Lower leg skin (tissue), 4 donors: Measurements from ENCODE around the gene PHEX. TPM values are rescaled to one million over a fixed set of nuclear protein-coding genes. Genes with fewer than 3 reads are reported as not detected.

ENCODE experiments used
- DNase-seq, 2 donors: peaks; one replicate each; pipeline ENCODE4 v3.0.0-alpha.2; 2019; ENCODE audit warnings: low spot score in 2 of 2
- H3K4me3 ChIP-seq: fragments of 200-600 bp; sonication (generic); 2 replicates; pipeline ENCODE4 v1.5.1; 2017; ENCODE audit warnings: mild to moderate bottlenecking, low read depth; ENCODE audit not compliant: poor library complexity, severe bottlenecking
- POLR2A ChIP-seq, 2 donors: fragments of 450-650 bp; IDR thresholded peaks; one replicate each; pipeline ENCODE4 v1.6.1; 2016 to 2017; ENCODE audit warnings: antibody characterized with exemption in 2 of 2, mild to moderate bottlenecking in 1 of 2, moderate library complexity in 1 of 2
- WGBS, 2 donors: methylation state at CpG; one replicate each; pipeline ENCODE4 v1.1.5; 2018; 5-methylcytosine and 5-hydroxymethylcytosine counted together
- intact Hi-C: fragments of 100-400 bp; cut with DNase I; formaldehyde crosslinking; loops from one replicate; pipeline ENCODE4 v1.15.0; 2023; ENCODE audit warnings: low total_unique reads
- total RNA-seq, 4 donors: library from RNA; depleted of rRNA; stranded (reverse); fragments of >200 nt; gene quantifications; one replicate each; pipeline ENCODE4 v1.1.0, GENCODE V29; 2016
- TF ChIP-seq, protein P1 (sequence below), 3 donors: fragments of 450-650 bp; IDR thresholded peaks; one replicate each; pipeline ENCODE4 v1.5.1; 2016; ENCODE audit warnings: antibody characterized with exemption in 3 of 3, mild to moderate bottlenecking in 3 of 3, moderate library complexity in 2 of 3

The PHEX gene
- total RNA-seq, 4 donors from 2014 or later: 0.08 to 1.6 (median 0.10) TPM; not detected in 1

GRCh38 chrX:22248401-22248800 lies 216.3 kb downstream of the PHEX start:
- no peak overlapping the region for H3K4me3 ChIP-seq
- WGBS, 2 donors: 52 to 69% methylated on average over 3 of the region's 3 CpGs
- TF ChIP-seq POLR2A (IDR thresholded peaks at IDR 0.05): no peak
- TF ChIP-seq, protein P1, sequence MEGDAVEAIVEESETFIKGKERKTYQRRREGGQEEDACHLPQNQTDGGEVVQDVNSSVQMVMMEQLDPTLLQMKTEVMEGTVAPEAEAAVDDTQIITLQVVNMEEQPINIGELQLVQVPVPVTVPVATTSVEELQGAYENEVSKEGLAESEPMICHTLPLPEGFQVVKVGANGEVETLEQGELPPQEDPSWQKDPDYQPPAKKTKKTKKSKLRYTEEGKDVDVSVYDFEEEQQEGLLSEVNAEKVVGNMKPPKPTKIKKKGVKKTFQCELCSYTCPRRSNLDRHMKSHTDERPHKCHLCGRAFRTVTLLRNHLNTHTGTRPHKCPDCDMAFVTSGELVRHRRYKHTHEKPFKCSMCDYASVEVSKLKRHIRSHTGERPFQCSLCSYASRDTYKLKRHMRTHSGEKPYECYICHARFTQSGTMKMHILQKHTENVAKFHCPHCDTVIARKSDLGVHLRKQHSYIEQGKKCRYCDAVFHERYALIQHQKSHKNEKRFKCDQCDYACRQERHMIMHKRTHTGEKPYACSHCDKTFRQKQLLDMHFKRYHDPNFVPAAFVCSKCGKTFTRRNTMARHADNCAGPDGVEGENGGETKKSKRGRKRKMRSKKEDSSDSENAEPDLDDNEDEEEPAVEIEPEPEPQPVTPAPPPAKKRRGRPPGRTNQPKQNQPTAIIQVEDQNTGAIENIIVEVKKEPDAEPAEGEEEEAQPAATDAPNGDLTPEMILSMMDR (IDR thresholded peaks at IDR 0.05): no peak
- DNase-seq: no peak
- intact Hi-C loops: no loop called here

GRCh38 chrX:22249371-22249770 lies 217.2 kb downstream of the PHEX start:
- no peak for TF ChIP-seq POLR2A (IDR thresholded peaks at IDR 0.05)
- WGBS, 2 donors: 58 to 77% methylated on average over 2 of the region's 2 CpGs
- DNase-seq: no peak
- intact Hi-C loops: no loop called here
- H3K4me3 ChIP-seq: no peak overlapping the region

DNA sequence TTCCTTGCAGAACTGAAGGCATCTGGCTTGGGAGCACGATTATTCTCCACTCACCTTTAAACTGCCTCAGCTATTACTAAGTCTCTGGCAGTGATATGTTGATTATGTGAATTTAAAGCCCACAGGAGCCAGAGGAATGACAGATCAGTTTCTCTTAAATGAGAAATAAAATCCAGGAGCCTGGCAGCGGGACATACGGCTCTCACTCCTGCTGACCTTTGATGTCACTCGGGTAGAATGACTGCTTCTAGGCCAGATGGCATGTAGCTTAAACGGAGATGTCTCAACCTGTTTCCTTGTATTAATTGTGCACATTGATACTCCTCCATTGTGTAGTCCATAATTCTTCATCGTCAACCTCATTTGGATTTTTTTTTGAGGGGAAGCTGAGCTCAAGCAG lies 236.6 kb downstream of the PHEX start:
- no peak for TF ChIP-seq POLR2A (IDR thresholded peaks at IDR 0.05)
- TF ChIP-seq, protein P1 (IDR thresholded peaks at IDR 0.05): no peak
- WGBS, 2 donors: 58 to 66% methylated on average over 6 of the region's 6 CpGs
- no peak for DNase-seq
- H3K4me3 ChIP-seq: no peak overlapping the region
- intact Hi-C loops: no loop called here

GRCh38 chrX:22272613-22273012 lies 240.5 kb downstream of the PHEX start, which contains the start of gene CBLL2:
CBLL2 (plus strand) TSS chrX:22272913; CDS start chrX:22272992, 79 bp downstream.
- WGBS, 2 donors: 83 to 94% methylated on average over 13 of the region's 13 CpGs
- no peak for TF ChIP-seq POLR2A (IDR thresholded peaks at IDR 0.05)
- TF ChIP-seq, protein P1 (IDR thresholded peaks at IDR 0.05): no peak
- no peak within 1 kb of the TSS for H3K4me3 ChIP-seq
- intact Hi-C loops: no loop called here
- DNase-seq: no peak

DNA sequence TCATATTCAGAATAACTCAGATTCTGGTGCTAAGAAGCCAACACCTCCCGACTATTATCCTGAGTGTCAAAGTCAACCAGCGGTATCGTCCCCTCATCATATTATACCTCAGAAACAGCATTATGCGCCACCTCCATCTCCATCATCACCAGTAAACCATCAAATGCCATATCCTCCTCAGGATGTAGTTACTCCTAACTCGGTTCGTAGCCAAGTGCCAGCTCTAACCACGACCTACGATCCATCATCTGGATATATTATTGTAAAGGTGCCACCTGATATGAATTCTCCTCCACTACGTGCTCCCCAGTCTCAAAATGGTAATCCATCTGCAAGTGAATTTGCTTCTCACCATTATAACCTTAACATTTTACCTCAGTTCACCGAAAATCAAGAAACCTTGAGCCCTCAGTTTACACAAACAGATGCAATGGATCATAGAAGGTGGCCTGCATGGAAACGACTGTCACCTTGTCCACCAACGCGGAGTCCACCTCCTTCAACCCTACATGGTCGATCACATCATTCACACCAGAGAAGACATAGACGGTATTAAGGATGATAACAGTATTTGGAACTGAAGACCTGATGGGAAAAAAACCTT lies 241.7 kb downstream of the PHEX start:
- WGBS, 2 donors: 86 to 94% methylated on average over 15 of the region's 15 CpGs
- no peak for DNase-seq
- intact Hi-C loops: no loop called here

GRCh38 chrX:22276781-22277180 lies 244.7 kb downstream of the PHEX start:
- 70 to 86% methylated on average over 5 to 6 of the region's 6 CpGs for WGBS, 2 donors
- H3K4me3 ChIP-seq: no peak overlapping the region
- DNase-seq: no peak
- TF ChIP-seq, protein P1 (IDR thresholded peaks at IDR 0.05): no peak
- TF ChIP-seq POLR2A (IDR thresholded peaks at IDR 0.05): no peak
- intact Hi-C loops: no loop called here

More for the DNA sequence above, 241.7 kb downstream of the PHEX start:
- TF ChIP-seq POLR2A (IDR thresholded peaks at IDR 0.05): no peak
- TF ChIP-seq, protein P1 (IDR thresholded peaks at IDR 0.05): no peak
- no peak overlapping the region for H3K4me3 ChIP-seq
